Embryonic facial prominence (tissue), 1 donor: ENCODE data around the gene KNSTRN.

Source experiments
- DNase-seq: peaks from one replicate; pipeline ENCODE4 v3.0.0-alpha.2; 2016; ENCODE audit errors: extremely low spot score

Gene KNSTRN, protein sequence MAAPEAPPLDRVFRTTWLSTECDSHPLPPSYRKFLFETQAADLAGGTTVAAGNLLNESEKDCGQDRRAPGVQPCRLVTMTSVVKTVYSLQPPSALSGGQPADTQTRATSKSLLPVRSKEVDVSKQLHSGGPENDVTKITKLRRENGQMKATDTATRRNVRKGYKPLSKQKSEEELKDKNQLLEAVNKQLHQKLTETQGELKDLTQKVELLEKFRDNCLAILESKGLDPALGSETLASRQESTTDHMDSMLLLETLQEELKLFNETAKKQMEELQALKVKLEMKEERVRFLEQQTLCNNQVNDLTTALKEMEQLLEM

GRCh38 chr15:40382580-40383456, at the start of gene KNSTRN:
KNSTRN (plus strand) TSS chr15:40382721; CDS start chr15:40382836, 115 bp downstream.
- DNase-seq, result peak; percentile 90

DNA sequence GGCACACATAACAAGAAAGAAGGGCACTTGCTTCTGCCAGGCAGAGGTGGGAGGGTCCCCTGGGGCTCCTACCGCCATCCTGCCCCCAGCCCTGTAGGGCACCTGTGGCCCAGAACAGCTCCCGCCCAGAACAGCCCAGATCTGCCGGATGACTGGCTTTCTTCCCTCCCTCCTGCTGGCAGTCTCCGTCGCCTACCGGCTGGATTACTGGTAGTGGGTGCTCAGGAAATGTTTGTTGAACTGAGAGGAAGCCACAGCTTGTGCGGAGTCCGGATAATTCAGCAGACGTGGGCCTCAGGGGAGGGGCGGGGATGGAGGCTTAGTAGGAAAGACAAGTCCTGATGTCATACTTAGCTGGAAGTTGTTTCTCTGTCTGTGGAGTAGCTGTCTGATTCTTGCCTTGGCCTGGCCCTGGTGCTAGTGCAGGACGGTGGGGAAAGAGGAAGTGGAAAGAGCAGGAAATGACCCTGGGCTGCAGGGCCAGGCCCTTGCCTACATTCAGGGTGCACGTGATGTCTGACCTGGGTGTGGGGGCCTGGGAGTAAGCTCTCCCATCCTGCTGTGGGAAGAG, 48.5 kb upstream of the KNSTRN start:
- no peak for DNase-seq

DNA sequence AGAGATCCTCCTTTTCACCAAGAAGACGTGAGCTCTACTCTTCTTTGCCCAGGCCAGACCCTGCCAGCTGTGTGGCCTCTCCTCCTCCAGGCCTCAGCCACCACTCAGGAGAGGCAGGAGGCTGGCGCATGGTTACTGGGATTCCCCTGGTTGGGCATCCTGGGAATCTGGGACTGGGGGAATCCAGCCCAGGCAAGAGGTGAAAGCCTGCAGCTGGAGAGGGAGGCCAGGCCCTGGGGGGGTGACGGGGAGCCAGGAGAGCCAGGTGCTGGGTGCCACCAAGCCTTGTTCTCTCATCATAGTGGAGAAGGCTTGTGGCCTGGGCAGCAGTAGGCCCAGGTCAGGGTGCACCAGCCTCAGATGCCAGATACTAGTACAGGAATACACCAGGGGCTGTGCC, 48.0 kb upstream of the KNSTRN start:
- no peak for DNase-seq

DNA sequence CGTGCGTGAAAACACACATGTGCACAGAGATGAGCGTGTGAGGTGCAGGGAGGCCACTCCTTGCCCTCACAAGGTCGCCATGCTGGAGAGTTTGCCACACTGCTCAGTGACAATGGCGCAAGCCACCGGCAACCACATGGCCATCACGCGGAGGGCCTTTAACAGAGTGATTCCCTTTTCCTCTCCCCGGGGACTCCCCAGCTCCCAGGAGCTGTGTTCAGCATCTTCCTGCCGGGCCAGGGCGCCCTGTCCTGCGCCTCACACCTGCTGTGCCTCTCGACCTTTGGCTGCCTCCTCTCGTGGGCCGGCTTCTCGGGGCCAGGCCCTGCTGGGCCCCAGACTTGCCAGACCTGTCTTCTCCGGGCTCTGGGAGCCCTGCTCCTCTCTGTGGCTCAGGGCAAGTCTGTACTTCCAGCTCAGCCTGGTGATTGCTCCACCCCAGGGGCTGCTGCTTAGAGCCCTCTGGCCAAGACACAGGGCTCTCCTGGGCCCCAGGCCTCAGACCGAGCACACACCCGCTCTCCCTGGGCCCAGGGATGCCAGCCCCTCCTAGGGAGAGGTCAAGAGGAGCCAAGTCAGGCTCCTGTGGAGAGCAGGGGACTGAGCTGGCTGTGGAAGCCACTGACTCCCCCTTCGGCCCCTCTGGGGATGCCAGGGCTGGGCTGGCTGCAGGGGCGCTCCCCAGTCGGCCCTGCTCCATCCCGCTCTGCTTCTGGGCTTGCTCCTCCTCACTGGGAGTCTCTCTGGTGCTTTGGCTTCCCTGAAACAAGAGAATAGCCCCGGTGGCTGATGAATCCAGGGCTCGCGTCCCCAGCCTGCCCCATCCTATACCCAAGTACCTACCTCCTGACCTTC, 47.4 kb upstream of the KNSTRN start:
- no peak for DNase-seq

DNA sequence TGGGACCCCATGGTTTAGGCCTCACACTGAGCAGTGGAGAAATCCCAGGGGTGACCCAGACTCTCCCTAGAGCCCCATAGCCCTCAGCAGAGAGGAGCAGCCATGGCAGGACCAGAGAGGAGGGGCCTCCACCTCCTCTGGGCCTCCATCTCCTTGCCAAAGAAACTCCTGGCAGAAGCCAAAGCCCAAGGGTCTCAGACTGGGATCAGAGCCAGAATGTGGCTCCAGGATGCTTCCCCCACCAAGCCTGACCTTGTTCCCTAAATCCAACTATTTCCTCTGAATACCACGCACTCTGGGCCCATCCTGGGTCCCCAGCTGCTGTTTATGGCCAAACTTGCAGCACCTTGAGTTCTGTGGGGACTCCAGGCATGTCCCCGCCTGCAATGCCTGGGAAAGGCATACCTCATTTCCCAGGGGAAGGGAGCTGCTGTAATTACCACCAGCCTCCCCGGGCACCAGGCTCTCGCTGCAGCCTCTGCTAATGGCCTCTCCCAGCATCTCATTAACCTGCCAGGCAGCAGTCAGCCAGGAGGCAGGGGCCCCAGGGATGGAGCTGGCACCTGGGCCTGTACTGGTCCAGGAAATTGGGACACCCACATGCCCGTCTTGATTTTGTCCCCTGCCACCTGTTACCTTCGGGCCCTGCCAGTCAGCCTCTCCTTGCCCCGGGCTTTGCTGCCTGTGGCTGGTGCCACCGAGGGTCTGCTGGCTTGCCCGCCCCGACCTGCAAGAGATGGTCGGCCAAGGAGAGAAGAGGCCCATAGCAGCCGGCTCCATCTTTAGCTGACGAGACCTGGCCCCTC, 46.4 kb upstream of the KNSTRN start:
- no peak for DNase-seq

GRCh38 chr15:40336744-40337122, 45.8 kb upstream of the KNSTRN start:
- no peak for DNase-seq

GRCh38 chr15:40337597-40337996, 44.9 kb upstream of the KNSTRN start:
- no peak for DNase-seq

- no peak for DNase-seq
Observed at GRCh38 chr15:40338041-40338657, 44.4 kb upstream of the KNSTRN start.

DNA sequence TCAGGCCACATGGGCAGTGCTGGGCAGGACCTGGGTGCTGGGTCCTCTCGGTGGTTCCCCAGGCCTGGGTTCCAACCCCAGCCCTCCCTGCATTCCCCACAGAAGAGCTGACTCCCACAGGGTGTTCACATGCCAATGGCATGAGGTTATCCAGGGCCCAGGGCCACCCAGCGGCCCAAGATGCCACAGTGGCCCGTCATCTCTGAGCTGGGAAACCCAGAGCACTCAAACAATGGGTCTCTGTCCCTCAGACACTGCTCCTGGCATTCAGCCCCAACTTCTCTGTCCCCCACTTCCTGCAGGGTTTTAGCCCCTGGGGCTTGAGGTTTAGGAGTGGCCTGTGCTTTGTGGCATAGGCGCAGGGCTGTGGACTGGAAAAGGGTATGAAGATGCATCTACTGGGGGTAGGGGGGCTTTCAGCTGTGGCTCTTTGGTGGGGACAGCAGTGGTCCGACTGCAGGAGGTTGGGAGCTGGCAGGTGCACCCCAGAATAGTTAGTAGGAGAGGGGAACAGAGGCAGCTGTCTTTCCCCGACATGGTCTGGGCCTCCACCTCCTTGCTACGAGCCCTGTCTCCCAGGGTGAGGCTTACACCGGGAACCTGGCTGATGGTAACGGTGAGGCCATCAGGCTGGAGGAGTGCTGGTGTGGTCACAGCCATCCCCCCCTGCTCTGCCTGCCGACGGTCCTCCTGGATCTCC, 43.5 kb upstream of the KNSTRN start:
- no peak for DNase-seq

DNA sequence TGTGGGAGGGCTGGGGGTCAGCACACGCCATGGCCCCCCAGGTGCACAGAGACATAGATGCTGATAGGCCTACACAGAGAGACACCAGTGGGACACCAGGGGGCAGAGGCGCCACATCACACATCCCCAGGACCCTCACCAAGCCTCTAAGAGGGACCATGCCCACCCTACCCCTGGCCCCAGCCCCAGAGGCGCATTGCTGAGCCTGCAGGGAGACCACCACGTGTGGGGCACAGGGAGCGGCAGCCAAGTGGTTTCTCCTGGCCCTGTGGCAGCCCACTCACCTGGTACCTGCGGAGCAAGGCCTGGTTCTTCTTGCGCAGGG, 42.9 kb upstream of the KNSTRN start:
- DNase-seq, result no peak

DNA sequence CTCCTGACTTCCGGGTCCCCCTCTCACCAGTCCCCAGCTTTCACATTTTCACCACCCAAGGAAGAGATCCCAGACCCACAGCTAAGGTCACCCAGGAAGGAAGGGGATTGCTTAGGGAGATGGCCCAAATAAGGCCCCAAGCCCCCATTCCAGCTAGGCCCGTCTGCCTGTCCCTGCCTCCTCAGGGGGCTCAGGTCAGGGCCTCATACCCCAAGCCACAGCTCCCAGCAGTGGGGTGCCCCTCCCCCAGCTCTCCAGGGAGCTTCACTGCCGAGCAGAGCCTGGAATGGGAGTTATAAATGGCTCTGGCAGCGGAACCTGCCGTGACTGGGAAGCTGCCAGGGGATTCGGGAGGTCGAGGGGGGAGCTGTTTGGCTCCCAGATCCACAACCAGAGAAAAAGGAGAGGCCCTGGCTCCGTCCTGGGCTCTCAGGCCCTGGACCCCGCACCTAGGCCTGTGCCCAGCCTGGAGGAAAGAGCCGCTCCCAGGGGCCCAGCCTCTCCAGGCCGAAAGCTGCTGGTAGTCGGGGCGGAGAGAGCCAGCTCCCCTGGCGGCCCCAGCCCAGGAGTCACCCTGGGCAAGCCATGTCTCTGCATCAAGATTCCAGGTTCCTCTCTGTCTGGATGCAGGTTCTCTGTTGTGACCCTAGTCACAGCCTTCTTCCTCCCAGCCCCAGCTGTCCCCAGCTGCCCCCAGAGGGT, 42.3 kb upstream of the KNSTRN start:
- no peak for DNase-seq

- DNase-seq, result peak; percentile 58
Observed at GRCh38 chr15:40340740-40341400, 41.7 kb upstream of the KNSTRN start, which contains the start of gene CCDC9B. CCDC9B (minus strand) TSS chr15:40340939; CDS start chr15:40340819, 120 bp downstream.

- no peak for DNase-seq
Observed at GRCh38 chr15:40342416-40343320, 39.9 kb upstream of the KNSTRN start.

DNA sequence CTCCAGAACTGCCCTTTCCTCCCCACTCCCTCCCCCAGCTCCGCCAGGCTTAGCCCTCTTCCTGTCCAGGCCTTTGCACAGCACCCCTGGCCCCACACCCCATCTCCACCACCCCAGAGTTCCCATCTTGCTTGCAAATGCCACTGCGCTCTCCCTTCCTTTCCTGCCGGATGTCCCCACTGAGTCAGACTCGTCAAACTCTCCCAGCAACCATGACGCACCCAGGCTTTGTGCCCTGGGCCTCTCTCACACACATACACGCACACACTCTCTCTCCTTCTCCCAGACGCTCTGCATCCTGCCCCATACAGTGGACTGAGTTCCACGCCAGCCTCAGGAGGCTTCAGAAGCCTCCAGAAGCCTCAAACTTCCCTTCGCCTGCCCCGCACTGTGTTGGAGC, 39.0 kb upstream of the KNSTRN start:
- DNase-seq, result no peak

- no peak for DNase-seq
Observed at GRCh38 chr15:40344217-40344616, 38.3 kb upstream of the KNSTRN start.

DNA sequence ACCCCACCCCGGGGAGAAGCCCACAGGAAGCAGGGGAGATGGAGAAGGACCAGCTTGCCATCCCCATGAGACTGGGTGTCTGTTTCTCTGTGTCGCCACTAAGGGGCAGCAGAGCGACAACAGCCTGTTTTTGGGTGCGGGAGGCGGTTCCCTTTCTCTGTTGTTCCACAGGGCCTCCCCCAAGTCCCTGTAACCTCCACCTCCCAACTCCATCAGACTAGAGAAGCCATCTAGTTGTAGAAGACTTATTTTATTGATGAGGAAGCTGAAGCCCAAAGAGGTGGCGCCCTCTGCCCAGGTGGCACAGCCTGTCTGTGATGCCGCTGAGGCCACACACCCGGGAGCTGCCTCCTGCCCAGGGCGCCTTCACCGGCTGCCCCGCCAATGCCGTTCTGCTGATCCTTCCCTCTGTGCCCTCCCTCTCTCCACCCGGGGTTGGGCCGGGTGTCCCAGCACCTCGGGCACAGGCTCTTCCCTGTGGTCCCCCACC, 37.8 kb upstream of the KNSTRN start:
- DNase-seq, result no peak

GRCh38 chr15:40345225-40345866, 37.2 kb upstream of the KNSTRN start:
- no peak for DNase-seq
